ENCODE measurements around the gene ADGRE2.
"Not testable (repeated sequence)": the region's sequence is repeated elsewhere in the genome, so short reads cannot be mapped to it uniquely, and the experiment has no call there.

The ADGRE2 gene

DNA sequence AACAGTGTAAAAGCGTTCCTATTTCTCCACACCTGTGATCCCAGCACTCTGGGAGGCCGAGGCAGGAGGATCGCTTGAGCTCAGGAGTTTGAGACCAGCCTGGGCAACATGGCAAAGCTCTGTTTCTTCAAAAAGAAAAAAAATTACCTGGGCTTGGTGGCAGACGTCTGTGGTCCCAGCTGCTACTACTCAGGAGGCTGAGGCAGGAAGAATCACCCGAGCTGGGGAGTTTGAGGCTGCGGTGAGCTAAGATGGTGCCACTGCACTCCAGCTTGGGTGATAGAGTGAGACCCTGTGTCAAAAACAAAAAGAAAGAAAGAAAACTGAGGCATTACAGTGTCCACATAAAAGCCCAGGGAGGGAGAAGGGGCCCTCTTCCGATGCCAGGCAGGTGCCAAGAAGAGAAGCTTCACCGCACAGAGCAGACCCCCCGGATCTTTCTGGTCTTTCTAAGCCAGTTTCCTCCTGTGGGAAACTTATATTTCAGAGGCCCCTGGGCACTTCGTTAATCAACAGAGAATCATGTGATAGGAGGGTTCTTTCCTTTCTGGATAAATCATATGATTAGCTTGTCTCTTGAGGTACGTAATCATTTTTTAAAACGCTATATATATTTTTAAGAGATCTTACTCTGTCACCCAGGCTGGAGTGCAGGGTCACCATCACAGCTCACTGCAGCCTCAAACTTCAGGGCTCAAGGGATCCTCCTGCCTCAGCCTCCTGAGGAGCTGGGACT is at the start of gene ADGRE2:
ADGRE2 (minus strand) TSS at position 451 of the 736 bp plus-strand sequence. CDS start 1,804 bp downstream, outside the sequence.
- H3K9me3 ChIP-seq (ENCODE audit: control insufficient read depth in 2 of 2, low read length in 2 of 2); H3K27me3 ChIP-seq (ENCODE audit: control insufficient read depth in 2 of 2, insufficient read depth in 2 of 2, low read length in 2 of 2); H3K4me1 ChIP-seq (ENCODE audit: control insufficient read depth in 2 of 2, insufficient read depth in 2 of 2, low read length in 2 of 2); H3K4me3 ChIP-seq (ENCODE audit: low read length in 2 of 2); H3K36me3 ChIP-seq (ENCODE audit: control insufficient read depth in 2 of 2, insufficient read depth in 2 of 2, low read length in 2 of 2); H3K27ac ChIP-seq (ENCODE audit: low read depth in 2 of 2, low read length in 2 of 2); H3K9ac ChIP-seq (ENCODE audit: low read depth in 1 of 2, low read length in 2 of 2): not testable (repeated sequence)

DNA sequence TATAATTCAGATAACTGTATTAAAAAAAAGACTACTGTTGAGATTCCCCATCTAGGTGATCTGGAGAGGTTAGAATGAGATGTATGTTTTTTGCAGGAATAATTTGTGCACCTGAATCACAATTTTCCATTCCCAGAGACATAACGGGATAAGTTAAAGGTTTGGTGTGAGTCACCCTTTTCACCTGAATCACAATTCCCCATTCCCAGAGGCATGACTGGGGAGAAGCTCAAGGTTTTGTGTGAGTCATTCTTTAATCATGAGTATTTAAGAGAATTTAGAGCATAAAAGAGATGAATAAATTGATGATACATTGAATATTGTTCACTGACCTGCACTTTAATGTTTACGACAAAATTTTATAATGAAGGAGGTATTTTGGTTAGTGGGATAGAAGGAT is 47.6 kb upstream of the ADGRE2 start:
- no peaks in the 10 kb centered on the region for H3K9me3 ChIP-seq (ENCODE audit: control insufficient read depth in 2 of 2, low read length in 2 of 2)
- H3K4me1 ChIP-seq (ENCODE audit: control insufficient read depth in 2 of 2, insufficient read depth in 2 of 2, low read length in 2 of 2), result no peaks in the 10 kb centered on the region
- H3K9ac ChIP-seq (ENCODE audit: low read depth in 1 of 2, low read length in 2 of 2), result no peak overlapping the region
- no peak overlapping the region for H3K27ac ChIP-seq (ENCODE audit: low read depth in 2 of 2, low read length in 2 of 2)
- peaks cover 0 to 2% of the 10 kb centered on the region in 2 donors for H3K27me3 ChIP-seq (ENCODE audit: control insufficient read depth in 2 of 2, insufficient read depth in 2 of 2, low read length in 2 of 2)
- no peak overlapping the region for H3K4me3 ChIP-seq (ENCODE audit: low read length in 2 of 2)
- H3K36me3 ChIP-seq (ENCODE audit: control insufficient read depth in 2 of 2, insufficient read depth in 2 of 2, low read length in 2 of 2), result no peaks in the 10 kb centered on the region

DNA sequence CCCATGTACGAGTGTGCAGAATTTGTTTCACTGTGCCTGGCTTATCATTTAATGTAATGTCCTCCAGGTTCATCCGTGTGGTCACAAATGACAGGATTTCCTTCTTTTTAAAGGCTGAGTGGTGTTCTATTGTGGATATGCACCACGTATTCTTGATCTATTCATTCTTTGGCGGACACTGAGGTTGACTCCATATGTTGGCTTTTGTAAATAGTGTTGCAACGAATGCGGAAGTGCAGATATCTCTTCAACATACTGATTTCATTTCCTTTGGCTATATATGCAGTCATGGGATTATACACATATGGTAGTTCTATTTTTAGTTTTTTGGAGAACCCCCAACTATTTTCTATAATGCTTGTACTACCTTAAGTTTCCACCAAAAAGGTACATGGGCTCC is 43.6 kb upstream of the ADGRE2 start:
- H3K27me3 ChIP-seq (ENCODE audit: control insufficient read depth in 2 of 2, insufficient read depth in 2 of 2, low read length in 2 of 2), result peaks cover 0 to 2% of the 10 kb centered on the region in 2 donors
- no peaks in the 10 kb centered on the region for H3K36me3 ChIP-seq (ENCODE audit: control insufficient read depth in 2 of 2, insufficient read depth in 2 of 2, low read length in 2 of 2)
- no peak overlapping the region for H3K4me3 ChIP-seq (ENCODE audit: low read length in 2 of 2)
- no peaks in the 10 kb centered on the region for H3K9me3 ChIP-seq (ENCODE audit: control insufficient read depth in 2 of 2, low read length in 2 of 2)
- no peak overlapping the region for H3K27ac ChIP-seq (ENCODE audit: low read depth in 2 of 2, low read length in 2 of 2)
- no peak overlapping the region for H3K9ac ChIP-seq (ENCODE audit: low read depth in 1 of 2, low read length in 2 of 2)
- H3K4me1 ChIP-seq (ENCODE audit: control insufficient read depth in 2 of 2, insufficient read depth in 2 of 2, low read length in 2 of 2), result no peaks in the 10 kb centered on the region

DNA sequence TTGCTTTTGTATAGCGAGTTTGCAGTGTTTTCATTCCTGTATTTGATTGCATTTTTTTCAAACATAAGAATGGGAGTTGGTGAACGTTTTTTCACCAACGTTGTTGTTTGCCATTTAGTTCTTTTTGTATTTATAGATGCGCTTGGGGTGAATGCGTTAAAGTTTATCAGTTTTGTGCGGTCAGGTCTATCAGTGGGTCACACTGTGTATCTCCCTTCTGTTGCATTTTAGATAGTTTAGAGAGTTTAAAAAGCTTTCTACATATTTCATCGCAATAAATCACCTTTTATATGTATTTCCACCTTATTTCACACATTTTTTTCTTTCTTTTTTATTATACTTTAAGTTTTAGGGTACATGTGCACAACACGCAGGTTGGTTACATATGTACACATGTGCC is 40.2 kb upstream of the ADGRE2 start:
- no peaks in the 10 kb centered on the region for H3K36me3 ChIP-seq (ENCODE audit: control insufficient read depth in 2 of 2, insufficient read depth in 2 of 2, low read length in 2 of 2)
- no peak overlapping the region for H3K27ac ChIP-seq (ENCODE audit: low read depth in 2 of 2, low read length in 2 of 2)
- no peak overlapping the region for H3K9ac ChIP-seq (ENCODE audit: low read depth in 1 of 2, low read length in 2 of 2)
- H3K4me1 ChIP-seq (ENCODE audit: control insufficient read depth in 2 of 2, insufficient read depth in 2 of 2, low read length in 2 of 2), result no peaks in the 10 kb centered on the region
- peaks cover 0 to 2% of the 10 kb centered on the region in 2 donors for H3K27me3 ChIP-seq (ENCODE audit: control insufficient read depth in 2 of 2, insufficient read depth in 2 of 2, low read length in 2 of 2)
- no peak overlapping the region for H3K4me3 ChIP-seq (ENCODE audit: low read length in 2 of 2)
- H3K9me3 ChIP-seq (ENCODE audit: control insufficient read depth in 2 of 2, low read length in 2 of 2), result no peaks in the 10 kb centered on the region

DNA sequence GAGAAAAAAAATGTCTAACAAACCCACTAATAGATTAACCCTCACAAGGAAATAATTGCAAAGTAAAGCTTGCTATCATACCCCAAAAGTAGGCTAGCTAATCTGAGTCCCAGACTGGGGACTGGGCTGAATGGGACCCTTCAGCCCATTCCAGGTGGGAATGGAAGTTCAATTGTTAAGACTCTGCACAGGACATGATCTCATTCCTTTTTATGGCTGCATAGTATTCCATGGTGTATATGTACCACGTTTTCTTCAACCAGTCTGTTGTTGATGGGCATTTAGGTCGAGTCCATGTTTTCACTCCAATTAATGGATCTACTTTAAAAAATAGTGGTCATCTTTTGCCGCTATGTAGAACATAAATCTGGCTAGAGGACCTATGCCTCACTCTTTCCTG is 38.7 kb upstream of the ADGRE2 start:
- Histone ChIP-seq H3K9me3 (ENCODE audit: control insufficient read depth in 2 of 2, low read length in 2 of 2) (no peaks in the 10 kb centered on the region), H3K9ac (ENCODE audit: low read depth in 1 of 2, low read length in 2 of 2) (no peak overlapping the region), H3K4me1 (ENCODE audit: control insufficient read depth in 2 of 2, insufficient read depth in 2 of 2, low read length in 2 of 2) (no peaks in the 10 kb centered on the region), H3K27ac (ENCODE audit: low read depth in 2 of 2, low read length in 2 of 2) (no peak overlapping the region), H3K36me3 (ENCODE audit: control insufficient read depth in 2 of 2, insufficient read depth in 2 of 2, low read length in 2 of 2) (no peaks in the 10 kb centered on the region), H3K27me3 (ENCODE audit: control insufficient read depth in 2 of 2, insufficient read depth in 2 of 2, low read length in 2 of 2) (no peaks in the 10 kb centered on the region), H3K4me3 (ENCODE audit: low read length in 2 of 2) (no peak overlapping the region)

DNA sequence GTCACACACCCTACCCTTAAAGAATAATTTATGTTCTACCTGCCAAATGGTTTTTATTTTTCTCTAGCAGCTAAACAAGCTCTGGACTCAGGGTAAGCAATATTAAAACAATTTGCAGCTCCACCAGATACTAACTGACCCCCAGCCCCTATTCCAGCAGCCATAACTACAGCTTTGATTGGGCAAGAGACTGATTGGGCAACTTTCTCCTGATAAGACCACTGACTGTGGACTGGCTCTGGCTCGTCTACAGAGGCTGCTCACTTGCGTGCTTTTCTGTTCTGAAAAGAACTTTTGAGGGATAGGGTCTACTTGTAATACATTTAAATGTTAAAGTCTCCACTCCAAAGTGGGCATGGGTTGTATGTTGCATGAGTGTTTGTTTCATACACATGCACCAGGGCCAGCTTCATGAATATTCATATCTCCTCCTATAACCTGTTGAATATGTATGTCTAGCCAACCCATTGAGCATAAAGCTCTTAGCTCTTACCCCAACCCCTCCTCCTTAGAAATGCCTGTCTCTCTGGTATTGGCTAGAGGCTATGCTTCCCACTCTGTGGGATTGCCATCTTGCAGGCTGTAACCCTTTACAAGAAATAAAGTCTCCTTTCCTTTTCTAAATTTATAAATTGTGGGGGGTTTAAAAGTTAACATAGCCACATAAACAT is 36.8 kb upstream of the ADGRE2 start:
- Histone ChIP-seq H3K4me1 (ENCODE audit: control insufficient read depth in 2 of 2, insufficient read depth in 2 of 2, low read length in 2 of 2) (no peaks in the 10 kb centered on the region), H3K27me3 (ENCODE audit: control insufficient read depth in 2 of 2, insufficient read depth in 2 of 2, low read length in 2 of 2) (peaks cover 0 to 2% of the 10 kb centered on the region in 2 donors), H3K9me3 (ENCODE audit: control insufficient read depth in 2 of 2, low read length in 2 of 2) (no peaks in the 10 kb centered on the region), H3K27ac (ENCODE audit: low read depth in 2 of 2, low read length in 2 of 2) (no peak overlapping the region), H3K4me3 (ENCODE audit: low read length in 2 of 2) (no peak overlapping the region), H3K36me3 (ENCODE audit: control insufficient read depth in 2 of 2, insufficient read depth in 2 of 2, low read length in 2 of 2) (no peaks in the 10 kb centered on the region), H3K9ac (ENCODE audit: low read depth in 1 of 2, low read length in 2 of 2) (no peak overlapping the region)

DNA sequence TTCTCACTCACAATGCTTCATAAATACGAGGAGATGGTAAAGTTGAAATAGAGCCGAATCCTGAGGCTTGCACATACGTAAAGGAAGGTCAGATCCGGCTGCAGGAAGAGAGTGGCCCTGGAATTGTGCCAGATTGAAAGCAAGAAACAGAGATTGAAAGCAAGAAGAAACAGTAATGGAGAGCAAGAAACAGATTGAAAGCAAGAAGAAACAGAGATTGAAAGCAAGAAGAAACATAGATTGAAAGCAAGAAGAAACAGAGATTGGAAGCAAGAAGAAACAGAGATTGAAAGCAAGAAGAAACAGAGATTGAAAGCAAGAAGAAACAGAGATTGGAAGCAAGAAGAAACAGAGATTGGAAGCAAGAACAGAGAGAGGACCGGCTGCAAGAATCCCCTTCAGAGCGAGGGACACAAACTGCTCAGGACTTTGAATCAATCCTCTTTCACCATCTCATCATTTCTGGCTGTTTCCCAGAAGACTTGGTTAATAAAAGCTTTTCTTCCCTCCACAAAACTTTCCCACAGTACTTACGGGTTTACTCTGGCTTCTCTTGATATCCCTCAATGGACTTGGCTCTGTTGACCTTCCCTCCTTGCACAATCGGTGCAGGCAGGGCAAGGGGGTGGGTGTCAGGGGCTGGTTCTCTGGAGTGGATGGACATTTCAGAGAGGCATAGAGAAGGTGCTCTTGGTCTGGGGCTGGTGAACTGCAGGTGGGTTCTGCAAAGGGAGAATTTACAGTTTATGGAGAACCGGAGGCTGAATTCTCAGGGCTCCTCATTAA is 31.1 kb upstream of the ADGRE2 start:
- Histone ChIP-seq H3K36me3 (ENCODE audit: control insufficient read depth in 2 of 2, insufficient read depth in 2 of 2, low read length in 2 of 2) (no peaks in the 10 kb centered on the region), H3K9ac (ENCODE audit: low read depth in 1 of 2, low read length in 2 of 2) (no peak overlapping the region), H3K9me3 (ENCODE audit: control insufficient read depth in 2 of 2, low read length in 2 of 2) (no peaks in the 10 kb centered on the region), H3K27me3 (ENCODE audit: control insufficient read depth in 2 of 2, insufficient read depth in 2 of 2, low read length in 2 of 2) (peaks cover 0 to 2% of the 10 kb centered on the region in 2 donors), H3K27ac (ENCODE audit: low read depth in 2 of 2, low read length in 2 of 2) (no peak overlapping the region), H3K4me3 (ENCODE audit: low read length in 2 of 2) (no peak overlapping the region), H3K4me1 (ENCODE audit: control insufficient read depth in 2 of 2, insufficient read depth in 2 of 2, low read length in 2 of 2) (no peaks in the 10 kb centered on the region)

DNA sequence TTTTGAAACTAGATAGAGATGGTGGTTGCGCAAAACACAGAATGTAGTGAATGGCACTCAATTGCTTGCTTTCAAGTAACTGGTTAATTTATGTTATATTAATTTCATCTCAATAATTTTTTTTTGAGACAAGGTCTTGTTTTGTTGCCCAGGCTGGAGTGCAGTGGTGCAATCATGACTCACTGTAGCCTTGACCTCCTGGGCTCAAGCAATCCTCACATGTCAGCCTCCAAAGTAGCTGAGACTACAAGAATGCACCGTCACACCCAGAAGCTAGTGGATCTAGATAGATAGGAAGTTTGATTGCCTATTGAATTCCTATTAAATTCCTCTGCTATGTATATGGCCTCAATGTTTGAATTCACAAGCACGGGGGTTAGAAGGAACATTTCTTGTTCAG is 26.4 kb upstream of the ADGRE2 start:
- Histone ChIP-seq H3K9me3 (ENCODE audit: control insufficient read depth in 2 of 2, low read length in 2 of 2) (no peaks in the 10 kb centered on the region), H3K9ac (ENCODE audit: low read depth in 1 of 2, low read length in 2 of 2) (no peak overlapping the region), H3K27me3 (ENCODE audit: control insufficient read depth in 2 of 2, insufficient read depth in 2 of 2, low read length in 2 of 2) (no peaks in the 10 kb centered on the region), H3K27ac (ENCODE audit: low read depth in 2 of 2, low read length in 2 of 2) (no peak overlapping the region), H3K36me3 (ENCODE audit: control insufficient read depth in 2 of 2, insufficient read depth in 2 of 2, low read length in 2 of 2) (no peaks in the 10 kb centered on the region), H3K4me1 (ENCODE audit: control insufficient read depth in 2 of 2, insufficient read depth in 2 of 2, low read length in 2 of 2) (no peaks in the 10 kb centered on the region), H3K4me3 (ENCODE audit: low read length in 2 of 2) (no peak overlapping the region)

DNA sequence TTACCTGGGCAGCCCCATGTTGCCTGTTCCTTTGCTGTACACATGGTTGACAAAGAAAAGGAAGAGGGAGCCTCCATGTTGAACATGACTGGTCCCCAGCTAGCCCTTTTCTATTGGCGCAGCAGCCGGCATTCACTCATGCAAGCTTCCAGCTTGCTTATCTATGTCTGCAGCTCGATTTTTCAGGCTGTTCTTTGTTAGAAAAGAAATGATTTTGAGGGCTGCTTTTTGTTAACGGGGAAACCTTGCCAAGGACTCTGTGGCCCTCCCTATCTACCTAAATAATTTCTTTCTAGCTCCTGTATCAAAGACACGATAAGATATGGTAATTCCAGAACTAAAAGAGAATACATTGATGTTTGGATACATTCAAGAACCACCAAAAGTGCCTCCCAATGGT is 20.4 kb upstream of the ADGRE2 start:
- no peak overlapping the region for H3K9ac ChIP-seq (ENCODE audit: low read depth in 1 of 2, low read length in 2 of 2)
- H3K27me3 ChIP-seq (ENCODE audit: control insufficient read depth in 2 of 2, insufficient read depth in 2 of 2, low read length in 2 of 2), result peaks cover 0 to 2% of the 10 kb centered on the region in 2 donors
- H3K27ac ChIP-seq (ENCODE audit: low read depth in 2 of 2, low read length in 2 of 2), result no peak overlapping the region
- H3K4me1 ChIP-seq (ENCODE audit: control insufficient read depth in 2 of 2, insufficient read depth in 2 of 2, low read length in 2 of 2), result no peaks in the 10 kb centered on the region
- no peak overlapping the region for H3K4me3 ChIP-seq (ENCODE audit: low read length in 2 of 2)
- no peaks in the 10 kb centered on the region for H3K36me3 ChIP-seq (ENCODE audit: control insufficient read depth in 2 of 2, insufficient read depth in 2 of 2, low read length in 2 of 2)
- H3K9me3 ChIP-seq (ENCODE audit: control insufficient read depth in 2 of 2, low read length in 2 of 2), result no peaks in the 10 kb centered on the region

DNA sequence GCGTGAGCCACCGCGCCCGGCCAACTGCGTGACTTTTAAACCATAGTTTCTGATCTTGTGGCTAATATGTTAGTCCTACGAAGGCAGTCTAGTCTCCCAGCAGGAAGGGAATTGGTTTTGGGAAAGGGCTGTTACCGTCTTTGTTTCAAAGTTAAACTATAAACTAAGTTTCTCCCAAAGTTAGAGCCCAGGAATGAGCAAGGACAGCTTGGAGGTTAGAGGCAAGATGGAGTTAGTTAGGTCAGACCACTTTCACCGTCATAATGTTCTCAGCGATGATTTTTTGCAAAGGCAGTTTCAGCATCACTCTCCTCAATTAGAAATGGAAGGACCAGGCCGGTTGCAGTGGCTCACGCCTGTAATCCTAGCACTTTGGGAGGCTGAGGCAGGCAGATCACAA is 17.7 kb upstream of the ADGRE2 start:
- H3K4me1 ChIP-seq (ENCODE audit: control insufficient read depth in 2 of 2, insufficient read depth in 2 of 2, low read length in 2 of 2), result no peaks in the 10 kb centered on the region
- no peak overlapping the region for H3K27ac ChIP-seq (ENCODE audit: low read depth in 2 of 2, low read length in 2 of 2)
- no peaks in the 10 kb centered on the region for H3K9me3 ChIP-seq (ENCODE audit: control insufficient read depth in 2 of 2, low read length in 2 of 2)
- H3K36me3 ChIP-seq (ENCODE audit: control insufficient read depth in 2 of 2, insufficient read depth in 2 of 2, low read length in 2 of 2), result no peaks in the 10 kb centered on the region
- H3K4me3 ChIP-seq (ENCODE audit: low read length in 2 of 2), result no peak overlapping the region
- peaks cover 0 to 2% of the 10 kb centered on the region in 2 donors for H3K27me3 ChIP-seq (ENCODE audit: control insufficient read depth in 2 of 2, insufficient read depth in 2 of 2, low read length in 2 of 2)
- H3K9ac ChIP-seq (ENCODE audit: low read depth in 1 of 2, low read length in 2 of 2), result no peak overlapping the region

Measured in mucosa of rectum (tissue), 2 donors.